Stimulated activated CD4-positive, alpha-beta T cell treated with anti-CD3 and anti-CD28 coated beads, Interleukin-15, amount 100 ng/mL, for 1 hour (primary cell): ENCODE measurements around the gene ZG16.

Experiments
- DNase-seq, 2 donors: peaks; one replicate each; pipeline ENCODE4 v3.0.0-alpha.2; 2020; ENCODE audit warnings: low read depth in 1 of 2, low spot score in 1 of 2

The ZG16 gene

DNA sequence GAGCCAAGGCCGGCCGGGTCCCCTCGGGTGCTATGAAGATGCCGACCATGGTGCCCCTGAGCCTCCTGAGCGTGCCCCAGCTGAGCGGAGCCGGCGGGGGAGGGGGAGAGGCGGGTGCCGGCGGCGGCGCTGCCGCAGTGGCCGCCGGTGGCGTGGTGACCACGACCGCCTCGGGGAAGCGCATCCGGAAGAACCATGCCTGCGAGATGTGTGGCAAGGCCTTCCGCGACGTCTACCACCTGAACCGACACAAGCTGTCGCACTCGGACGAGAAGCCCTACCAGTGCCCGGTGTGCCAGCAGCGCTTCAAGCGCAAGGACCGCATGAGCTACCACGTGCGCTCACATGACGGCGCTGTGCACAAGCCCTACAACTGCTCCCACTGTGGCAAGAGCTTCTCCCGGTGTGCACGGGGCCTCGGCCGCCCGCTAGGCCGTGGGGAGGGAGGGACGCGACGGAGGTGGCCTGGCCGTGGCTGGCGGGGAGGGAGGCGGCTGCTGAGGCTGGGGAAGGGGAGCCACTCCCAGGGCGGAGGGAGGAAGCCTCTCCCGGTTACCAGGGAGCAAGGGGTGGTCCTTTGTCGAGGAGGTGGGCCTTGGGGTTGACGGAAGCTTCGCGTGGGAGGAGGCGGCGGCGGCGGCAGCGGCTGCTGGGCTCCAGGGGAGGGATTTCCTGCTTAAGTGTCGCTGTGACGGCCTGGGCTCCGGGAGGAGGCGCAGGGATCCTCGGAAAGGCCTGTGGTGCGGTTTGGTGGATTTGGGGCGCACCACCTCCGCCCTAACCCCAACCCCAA, 29.6 kb downstream of the ZG16 start:
- peak; percentile 72 to 74 for DNase-seq

DNA sequence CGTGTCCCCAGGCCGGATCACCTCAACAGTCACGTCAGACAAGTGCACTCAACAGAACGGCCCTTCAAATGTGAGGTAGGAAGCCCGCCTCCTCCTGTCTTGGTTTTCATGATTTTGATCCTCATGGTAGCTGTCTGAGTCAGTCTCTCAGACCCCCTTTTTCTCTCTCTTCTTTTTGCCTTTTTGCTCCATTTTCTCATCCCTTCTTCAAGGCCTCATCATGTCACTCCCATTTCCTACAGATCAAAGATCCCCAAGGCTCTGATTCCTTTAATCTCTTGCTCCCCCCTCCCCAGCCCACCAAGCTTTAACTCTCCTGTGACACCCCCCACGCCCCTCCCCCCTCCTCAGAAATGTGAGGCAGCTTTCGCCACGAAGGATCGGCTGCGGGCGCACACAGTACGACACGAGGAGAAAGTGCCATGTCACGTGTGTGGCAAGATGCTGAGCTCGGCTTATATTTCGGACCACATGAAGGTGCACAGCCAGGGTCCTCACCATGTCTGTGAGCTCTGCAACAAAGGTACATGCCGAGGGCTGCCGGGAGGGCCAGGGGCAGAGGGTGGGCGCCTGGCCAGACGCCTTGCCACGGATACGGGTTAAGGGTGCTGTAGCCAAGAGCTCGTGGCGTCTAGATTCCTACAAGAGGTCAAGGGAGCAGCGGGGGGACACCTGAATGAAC, 30.3 kb downstream of the ZG16 start:
- DNase-seq = no peak

DNA sequence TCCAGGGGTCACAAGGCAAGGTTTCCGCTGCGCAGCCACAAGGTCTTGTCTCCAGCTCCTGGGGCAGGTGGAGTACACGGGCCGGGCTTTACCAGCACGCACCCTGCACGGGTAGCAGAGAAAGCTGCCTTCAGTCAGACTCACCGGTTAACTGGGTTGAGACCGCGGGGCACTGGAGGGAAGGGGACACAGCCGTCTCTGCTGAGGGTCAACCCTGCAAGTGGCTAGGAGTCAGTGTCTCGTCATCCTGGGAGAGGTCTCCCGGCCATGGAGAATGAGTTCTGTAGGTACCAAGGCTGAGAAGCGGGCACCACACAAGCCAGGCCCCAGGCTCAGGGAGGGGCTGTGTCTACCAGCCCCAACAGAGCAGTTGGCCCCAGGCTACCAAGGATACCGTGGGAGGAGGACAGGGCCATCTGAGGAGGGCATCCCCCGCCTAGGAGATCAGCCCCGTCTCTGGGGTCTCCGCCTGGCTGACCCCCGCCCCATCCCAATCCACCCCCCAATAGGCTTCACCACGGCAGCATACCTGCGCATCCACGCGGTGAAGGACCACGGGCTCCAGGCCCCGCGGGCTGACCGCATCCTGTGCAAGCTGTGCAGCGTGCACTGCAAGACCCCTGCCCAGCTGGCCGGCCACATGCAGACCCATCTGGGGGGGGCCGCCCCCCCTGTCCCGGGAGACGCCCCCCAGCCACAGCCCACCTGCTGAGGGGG, 31.1 kb downstream of the ZG16 start:
- DNase-seq = no peak

DNA sequence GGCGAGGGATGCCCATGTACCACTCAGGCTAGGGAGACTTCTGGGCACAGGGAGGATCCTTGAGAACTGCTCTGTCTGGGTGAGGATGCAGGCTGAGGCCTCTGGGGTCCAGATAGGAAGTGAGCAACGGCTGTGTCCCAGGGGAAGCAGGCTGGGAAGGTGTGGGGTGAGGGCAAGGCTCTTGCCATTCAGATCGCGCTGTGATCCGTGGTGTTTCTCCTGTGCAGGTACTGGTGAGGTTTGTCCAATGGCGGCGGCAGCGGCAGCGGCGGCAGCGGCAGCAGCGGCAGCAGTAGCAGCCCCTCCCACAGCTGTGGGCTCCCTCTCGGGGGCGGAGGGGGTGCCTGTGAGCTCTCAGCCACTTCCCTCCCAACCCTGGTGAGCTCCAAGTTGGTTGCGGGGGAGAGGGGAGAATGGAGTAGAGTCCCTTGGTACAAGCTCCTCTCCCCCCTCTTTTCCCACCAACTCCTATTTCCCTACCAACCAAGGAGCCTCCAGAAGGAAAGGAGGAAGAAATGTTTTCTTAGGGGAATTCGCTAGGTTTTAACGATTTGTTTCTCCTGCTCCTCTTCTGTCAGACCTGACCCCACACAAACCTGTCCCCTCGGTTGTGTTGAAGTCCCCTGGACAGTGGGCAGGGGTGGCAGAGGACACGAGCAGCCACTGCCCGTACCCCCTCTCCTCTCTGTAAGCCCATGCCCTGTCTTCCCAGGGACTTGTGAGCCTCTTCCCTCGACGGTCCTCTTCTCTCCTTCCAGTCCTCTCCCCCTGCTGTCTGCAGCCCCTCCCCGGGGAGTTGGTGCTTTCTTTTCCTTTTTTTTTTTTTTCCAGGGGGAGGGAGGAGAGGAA, 32.0 kb downstream of the ZG16 start:
- DNase-seq = no peak

DNA sequence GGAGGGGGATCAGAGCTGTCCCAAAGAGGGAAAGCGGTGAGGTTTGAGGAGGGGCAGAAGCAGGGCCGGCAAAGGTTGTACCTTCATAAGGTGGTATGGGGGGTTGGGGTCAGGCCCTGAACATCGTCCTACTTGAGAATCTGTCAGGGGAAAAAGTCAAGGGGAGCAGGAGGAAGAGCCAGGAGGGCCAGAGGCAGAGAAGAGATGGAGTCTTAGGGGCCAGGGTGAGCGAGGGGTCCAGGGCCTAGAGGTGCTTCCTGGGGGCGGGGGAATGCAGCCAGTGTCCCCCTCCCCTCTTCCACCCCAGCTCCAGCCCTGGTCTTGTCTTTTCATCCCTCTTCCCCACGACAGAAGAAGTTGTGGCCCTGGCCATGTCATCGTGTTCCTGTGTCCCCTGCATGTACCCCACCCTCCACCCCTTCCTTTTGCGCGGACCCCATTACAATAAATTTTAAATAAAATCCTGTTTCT, 32.7 kb downstream of the ZG16 start:
- no peak for DNase-seq

DNA sequence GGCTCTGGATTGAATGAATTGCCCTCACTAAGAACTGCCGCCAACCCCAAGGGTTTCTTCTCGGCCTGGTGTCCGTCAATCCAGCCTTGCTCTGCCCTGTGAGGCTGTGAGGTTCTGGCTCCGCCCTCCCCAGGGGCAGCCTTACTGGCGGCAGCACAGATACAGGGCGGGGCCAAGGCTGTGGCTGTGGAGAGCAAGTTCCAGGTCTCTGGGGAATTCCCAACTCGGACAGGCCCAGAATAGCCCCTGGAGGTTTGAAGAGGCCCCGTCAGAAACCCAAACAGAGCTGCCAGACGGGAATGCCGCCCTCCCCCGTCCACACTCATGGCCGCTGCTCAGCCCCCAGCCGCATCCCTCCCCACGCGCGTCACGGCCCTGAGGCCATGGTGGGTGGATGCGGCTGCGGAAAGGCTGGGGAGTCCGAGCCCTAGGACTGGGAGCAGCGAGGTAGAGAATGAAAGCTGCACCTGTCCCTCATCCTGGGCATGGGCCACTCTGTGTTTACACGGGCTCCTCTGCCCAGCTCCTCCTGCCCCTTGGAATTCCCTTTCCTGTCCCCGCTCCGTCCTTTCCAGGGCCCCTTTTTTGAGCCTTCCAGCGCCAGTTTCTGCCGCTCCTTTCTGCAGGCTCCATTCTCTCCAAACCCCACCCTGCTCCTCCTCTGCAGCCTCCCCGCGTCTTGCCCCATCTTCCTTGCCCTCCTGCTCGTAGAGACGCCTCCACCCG, 33.3 kb downstream of the ZG16 start:
- DNase-seq = peak; percentile 37 to 51

DNA sequence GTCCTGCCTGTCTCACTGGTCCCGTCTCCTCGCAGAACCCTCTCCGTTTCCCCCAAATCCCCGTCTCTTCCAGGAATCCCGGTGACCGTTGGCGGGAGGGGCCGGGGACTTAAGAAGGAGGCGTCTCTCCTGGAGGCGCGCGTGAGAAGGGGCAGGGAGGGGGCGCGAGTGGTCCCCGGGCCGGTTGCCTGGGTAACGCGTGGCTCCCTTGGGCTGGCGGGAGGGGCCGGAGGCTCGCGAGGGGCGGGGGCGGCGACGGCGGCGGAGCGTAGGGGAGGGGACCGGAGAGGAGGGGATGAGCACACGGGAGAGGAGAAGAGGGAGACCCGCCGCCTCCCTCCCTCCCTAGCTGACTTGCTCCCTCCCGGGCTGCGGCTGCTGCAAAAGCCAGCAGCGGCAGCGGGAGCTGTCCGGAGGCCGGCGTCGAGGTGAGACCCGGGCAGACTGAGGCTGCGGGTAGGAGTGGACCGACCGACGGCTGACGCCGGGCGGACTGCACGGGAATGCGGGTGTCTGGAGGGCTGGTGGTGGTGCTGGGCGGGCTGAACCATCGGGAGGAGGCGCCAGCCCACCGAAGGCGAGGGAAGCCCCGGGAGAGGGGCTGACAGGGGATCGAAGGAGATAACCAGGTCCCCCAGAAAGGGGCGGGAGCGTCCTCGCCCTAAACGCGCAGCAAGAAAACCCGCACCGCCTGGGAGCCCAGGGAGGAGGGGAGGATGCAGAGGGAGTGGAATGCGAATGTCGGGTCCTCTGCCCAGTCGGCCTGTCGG, 34.0 kb downstream of the ZG16 start, which contains the start of gene PRRT2:
Gene PRRT2 (plus strand): TSS at position 298 of the 770 bp plus-strand sequence. CDS start 862 bp downstream, outside the sequence.
- peak in 1 of 2 donors; percentile 40 for DNase-seq

DNA sequence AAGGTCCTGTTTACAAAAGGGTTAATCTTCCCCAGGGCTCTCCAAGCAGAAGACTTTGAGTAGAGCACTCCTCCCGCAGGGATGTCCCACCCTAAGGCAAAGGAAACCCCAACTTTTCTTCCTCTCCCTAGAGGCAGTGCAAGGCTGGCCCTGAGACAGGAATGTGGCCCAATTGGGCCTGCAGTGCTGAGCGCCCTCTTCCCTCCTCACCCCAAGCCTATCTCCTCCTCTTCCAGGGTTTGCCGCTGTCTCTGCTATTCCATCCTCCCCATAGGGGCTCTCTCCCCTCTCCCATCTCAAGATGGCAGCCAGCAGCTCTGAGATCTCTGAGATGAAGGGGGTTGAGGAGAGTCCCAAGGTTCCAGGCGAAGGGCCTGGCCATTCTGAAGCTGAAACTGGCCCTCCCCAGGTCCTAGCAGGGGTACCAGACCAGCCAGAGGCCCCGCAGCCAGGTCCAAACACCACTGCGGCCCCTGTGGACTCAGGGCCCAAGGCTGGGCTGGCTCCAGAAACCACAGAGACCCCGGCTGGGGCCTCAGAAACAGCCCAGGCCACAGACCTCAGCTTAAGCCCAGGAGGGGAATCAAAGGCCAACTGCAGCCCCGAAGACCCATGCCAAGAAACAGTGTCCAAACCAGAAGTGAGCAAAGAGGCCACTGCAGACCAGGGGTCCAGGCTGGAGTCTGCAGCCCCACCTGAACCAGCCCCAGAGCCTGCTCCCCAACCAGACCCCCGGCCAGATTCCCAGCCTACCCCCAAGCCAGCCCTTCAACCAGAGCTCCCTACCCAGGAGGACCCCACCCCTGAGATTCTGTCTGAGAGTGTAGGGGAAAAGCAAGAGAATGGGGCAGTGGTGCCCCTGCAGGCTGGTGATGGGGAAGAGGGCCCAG, 34.9 kb downstream of the ZG16 start:
- no peak for DNase-seq

DNA sequence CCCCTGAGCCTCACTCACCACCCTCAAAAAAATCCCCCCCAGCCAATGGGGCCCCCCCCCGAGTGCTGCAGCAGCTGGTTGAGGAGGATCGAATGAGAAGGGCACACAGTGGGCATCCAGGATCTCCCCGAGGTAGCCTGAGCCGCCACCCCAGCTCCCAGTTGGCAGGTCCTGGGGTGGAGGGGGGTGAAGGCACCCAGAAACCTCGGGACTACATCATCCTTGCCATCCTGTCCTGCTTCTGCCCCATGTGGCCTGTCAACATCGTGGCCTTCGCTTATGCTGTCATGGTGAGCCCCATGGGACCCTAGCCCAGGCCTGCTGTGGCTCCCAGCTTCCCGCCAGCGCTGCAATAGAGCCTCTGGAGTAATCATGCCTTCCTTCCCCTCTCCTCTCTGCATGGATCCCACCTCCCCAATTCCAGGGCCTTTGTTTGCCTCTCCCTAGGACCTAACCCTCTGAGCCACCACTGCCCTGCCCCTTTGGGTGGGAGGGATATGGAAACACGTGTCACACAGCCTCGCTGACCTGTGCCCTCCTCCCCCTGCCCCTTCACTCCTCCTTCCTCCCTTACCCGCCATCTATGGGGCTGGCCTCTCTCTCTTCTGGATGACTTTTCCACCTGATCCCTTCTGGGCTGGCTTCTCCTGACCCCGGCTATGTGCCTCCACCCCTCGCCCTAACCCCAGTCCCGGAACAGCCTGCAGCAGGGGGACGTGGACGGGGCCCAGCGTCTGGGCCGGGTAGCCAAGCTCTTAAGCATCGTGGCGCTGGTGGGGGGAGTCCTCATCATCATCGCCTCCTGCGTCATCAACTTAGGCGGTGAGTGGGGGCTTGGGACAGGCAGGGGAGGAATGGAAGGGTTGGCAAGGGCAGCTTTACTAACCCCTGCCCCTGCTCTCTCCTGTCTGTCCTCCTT, 35.8 kb downstream of the ZG16 start:
- DNase-seq = no peak

DNA sequence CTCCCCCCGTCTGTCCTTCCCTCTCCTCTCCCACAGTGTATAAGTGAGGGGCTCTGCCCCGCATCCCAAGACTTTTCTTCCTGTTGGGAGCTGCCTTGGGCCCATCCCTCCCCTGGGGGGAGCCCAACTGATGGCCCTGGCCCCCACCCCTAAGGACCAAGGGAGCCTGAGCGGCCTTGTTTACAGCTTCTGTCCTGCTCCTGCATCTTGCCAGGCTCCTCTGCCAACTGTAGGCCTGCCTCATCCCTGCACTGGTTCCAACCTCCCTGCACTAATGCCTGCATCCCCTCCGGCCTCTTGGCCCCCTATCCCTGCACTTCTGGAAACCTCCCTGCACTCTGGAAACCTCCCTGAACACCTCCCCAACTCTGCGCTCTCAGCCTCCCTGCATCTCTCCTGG, 36.5 kb downstream of the ZG16 start:
- no peak for DNase-seq

DNA sequence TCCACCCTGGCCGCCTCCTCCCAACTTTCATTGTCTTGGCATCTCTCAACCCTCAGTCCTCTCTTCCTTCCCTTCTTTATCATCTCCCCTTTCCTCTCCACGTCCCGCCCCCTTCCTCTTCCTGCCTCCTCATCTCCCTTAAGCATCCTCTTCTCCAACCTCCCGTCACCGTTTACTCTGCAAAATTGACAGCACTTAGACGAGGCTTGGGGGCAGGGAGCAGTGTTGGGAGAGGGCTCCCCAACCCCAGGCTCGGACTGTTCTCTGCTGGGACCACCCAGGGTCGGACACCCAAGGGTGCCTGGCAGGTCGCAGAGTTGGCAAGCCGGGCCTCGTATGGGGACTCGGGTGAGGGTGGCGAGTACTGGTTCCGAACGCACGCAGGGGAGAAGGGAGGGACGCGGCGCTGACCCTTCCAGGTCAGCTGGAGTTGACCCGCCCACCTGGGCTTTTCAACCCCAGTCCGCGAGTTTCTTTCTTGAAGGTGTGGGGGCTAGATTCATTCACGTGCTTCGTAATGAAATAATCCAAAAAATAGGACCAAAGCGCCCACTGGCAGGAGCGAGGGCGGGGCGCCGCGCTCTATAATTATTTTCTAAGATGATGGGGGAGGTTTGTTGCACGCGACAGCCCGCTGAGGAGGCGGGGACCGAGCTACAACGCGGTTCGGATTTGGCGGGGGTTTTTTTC, 37.1 kb downstream of the ZG16 start:
- peak in 1 of 2 donors; percentile 42 for DNase-seq

DNA sequence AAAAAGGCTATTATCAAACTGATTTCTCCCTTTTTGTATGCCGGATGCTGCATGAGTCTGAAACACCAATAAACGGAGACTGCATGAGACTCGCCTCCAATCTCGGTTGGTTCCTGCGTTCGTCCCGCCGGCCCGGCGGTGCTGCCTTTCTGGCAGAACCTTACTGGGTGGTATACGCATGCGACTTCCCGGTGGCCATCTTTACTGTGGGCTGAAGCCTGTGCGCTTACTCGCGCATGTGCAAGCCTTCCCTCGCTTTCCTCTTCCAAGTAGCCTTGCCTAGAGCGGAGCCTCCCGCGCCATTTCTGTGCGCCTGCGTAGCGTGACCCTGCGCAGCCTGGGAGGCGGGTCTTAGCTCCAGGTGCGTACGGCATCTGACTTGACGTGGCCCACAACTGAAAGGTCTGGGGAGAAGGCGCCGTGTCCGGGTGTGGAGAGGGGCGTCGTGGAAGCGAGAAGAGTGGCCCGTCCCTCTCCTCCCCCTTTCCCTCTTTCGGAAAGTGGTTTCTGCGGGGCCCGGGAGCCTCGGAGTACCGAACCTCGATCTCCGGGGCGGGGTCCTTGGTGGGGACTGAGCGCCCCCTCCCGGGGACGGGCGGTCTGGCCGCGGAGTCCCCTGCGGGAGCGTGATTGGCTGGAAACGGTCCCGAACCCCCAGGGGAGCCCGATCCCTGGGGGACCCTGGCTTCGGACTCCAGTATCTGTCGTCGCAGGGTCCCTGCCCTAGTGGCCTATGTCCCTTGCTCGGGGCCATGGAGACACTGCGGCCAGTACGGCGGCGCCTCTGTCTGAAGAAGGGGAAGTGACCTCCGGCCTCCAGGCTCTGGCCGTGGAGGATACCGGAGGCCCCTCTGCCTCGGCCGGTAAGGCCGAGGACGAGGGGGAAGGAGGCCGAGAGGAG, 38.0 kb downstream of the ZG16 start, which contains the start of gene PAGR1:
Gene PAGR1 (plus strand): TSS at position 360 of the 901 bp plus-strand sequence. CDS start 374 bp downstream, at position 734.
- peak; percentile 96 to 98 for DNase-seq

DNA sequence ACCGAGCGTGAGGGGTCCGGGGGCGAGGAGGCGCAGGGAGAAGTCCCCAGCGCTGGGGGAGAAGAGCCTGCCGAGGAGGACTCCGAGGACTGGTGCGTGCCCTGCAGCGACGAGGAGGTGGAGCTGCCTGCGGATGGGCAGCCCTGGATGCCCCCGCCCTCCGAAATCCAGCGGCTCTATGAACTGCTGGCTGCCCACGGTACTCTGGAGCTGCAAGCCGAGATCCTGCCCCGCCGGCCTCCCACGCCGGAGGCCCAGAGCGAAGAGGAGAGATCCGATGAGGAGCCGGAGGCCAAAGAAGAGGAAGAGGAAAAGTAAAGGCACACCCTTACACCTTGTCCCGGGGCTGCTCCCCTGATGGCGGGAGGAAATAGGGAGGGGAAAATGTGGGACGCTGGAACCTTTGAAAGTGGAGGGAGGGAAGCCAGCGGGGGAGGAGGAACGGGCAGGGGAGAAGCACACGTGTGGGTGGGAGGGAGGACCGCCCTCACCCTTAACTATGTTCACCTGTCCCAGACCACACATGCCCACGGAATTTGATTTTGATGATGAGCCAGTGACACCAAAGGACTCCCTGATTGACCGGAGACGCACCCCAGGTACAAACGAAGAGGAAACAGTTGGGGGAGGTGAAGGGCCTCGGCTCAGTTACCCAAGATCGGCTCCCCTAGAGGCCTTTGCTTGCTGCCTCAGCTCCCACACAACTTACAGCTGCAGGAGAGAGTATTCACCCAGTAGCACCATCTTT, 38.8 kb downstream of the ZG16 start:
- peak in 1 of 2 donors; percentile 40 for DNase-seq

DNA sequence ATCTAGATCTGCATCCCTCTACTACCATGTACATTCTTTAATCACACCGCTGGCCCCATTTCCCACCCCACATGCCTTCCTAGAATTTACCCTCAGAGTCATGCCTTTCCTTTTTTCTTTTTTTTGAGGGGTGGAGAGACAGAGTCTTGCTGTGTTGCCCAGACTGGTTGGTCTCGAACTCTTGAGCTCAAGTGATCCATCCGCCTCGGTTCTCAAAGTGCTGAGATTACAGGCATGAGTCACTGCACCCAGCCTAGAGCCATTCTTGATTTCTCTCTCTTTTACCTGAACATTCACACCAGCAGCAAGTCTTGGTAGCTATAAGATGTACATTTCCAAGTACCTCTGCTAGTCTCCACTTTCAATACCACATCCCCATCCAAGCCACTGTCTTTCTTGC, 40.0 kb downstream of the ZG16 start:
- DNase-seq = no peak

DNA sequence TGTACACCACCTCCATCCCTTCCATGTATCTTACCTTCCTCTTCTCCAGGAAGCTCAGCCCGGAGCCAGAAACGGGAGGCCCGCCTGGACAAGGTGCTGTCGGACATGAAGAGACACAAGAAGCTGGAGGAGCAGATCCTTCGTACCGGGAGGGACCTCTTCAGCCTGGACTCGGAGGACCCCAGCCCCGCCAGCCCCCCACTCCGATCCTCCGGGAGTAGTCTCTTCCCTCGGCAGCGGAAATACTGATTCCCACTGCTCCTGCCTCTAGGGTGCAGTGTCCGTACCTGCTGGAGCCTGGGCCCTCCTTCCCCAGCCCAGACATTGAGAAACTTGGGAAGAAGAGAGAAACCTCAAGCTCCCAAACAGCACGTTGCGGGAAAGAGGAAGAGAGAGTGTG, 41.5 kb downstream of the ZG16 start:
- DNase-seq = no peak
